ENCODE measurements around the gene TPST2.

DNA sequence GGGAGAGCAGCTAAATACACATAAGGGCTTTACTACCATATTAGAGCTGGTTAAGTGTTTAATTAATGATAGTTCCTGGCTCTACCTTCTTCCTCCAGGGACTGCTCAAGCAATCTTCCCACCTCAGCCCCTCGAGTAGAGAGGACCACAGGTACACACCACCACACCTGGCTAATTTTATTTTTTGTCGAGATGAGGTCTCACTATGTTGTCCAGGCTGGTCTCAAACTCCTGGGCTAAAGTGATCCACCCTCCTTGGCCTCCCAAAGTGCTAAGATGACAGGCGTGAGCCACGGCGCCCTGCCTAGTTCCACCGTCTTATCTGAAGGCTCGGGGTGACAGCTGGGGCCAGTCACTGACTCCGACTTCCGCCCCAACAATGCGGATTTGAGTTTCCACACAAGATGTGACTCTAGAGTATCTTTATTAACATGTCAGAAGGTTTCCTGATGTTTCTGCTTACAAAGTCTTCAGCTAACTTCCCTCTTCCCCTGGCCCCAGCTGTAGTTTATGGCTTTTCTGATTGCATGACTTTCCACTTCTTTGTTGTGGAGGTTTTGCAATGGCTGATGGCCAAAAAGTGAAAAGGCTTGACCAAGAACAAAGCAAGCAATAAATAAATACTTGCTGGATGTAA lies 16.8 kb downstream of the TPST2 start:
- no peak for TF ChIP-seq CTCF (conservative IDR thresholded peaks at IDR 0.05 in 1 of 2, IDR thresholded peaks at IDR 0.05 in 1 of 2; ENCODE audit: extremely low read depth in 1 of 2, insufficient read depth in 1 of 2, low read depth in 1 of 2, low read length in 2 of 2)
- TF ChIP-seq EZH2 (IDR thresholded peaks at IDR 0.05; ENCODE audit: borderline replicate concordance, low read length): no peak

Data from mammary epithelial cell (primary cell).